ENCODE data around the gene LRRN4. TPM values are rescaled to one million over a fixed set of nuclear protein-coding genes. Genes with fewer than 3 reads are reported as not detected.

The LRRN4 gene
- total RNA-seq, 1 experiment from 2014 or later, result 0.10 TPM

DNA sequence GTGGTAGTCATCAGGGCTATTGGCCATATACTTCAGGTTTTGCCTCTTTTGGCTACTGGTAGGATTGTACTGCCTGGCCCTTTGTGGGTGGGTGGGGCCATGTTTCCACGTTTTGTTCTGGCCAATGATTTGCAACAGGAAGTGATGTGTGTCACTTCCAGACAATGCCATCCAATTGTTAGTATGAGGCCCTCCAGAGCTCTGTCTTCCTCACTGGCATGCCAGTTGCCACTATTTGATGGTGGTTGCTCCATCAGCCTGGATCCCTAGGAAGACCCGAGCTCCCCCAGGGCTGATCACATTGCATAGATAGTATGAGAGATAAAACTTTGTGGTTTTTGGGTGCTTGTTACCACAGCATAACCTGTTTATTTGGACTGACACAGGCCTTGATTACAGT is 7.7 kb upstream of the LRRN4 start:
- Histone ChIP-seq H3K27me3 (ENCODE audit: insufficient read depth, low read length) (no peaks in the 10 kb centered on the region), H3K9me3 (ENCODE audit: control insufficient read depth in 1 of 2, insufficient read depth in 1 of 2, low read depth in 1 of 2, low read length in 2 of 2) (no peaks in the 10 kb centered on the region)
- BruUV-seq (replicated peaks), result no TSS peak

DNA sequence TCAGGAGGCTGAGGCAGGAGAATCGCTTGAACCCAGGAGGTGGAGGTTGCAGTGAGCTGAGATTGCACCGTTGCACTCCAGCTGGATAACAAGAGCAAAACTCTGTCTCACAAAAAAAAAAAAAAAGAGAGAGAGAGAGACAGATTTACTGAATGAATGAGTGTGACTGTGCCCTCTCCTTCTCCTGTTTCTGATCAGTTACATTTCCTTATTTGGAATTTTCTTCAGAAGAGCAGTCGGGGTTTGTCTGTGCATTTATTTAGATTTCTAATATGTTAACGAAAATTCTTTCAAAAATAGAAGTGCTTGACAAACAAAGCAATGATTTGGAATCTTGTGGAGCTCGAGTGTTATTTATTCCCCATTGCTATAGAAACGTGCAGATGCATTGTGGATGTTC is 6.4 kb upstream of the LRRN4 start:
- ATAC-seq, result no peak
- Histone ChIP-seq H3K4me2 (ENCODE audit: low read length) (no peak overlapping the region), H2AFZ (ENCODE audit: low read depth, low read length, poor library complexity, severe bottlenecking) (no peak overlapping the region), H3K79me2 (ENCODE audit: insufficient read depth, low read length) (no peaks in the 10 kb centered on the region), H3K4me3 (replicated peaks in 1 of 2; ENCODE audit: low read depth in 1 of 2, low read length in 2 of 2) (no peak overlapping the region), H3K27ac (ENCODE audit: low read depth, low read length) (no peak overlapping the region), H4K20me1 (ENCODE audit: insufficient read depth) (no peaks in the 10 kb centered on the region), H3K27me3 (ENCODE audit: insufficient read depth, low read length) (no peaks in the 10 kb centered on the region), H3K9ac (ENCODE audit: low read length) (no peak overlapping the region), H3K36me3 (ENCODE audit: control insufficient read depth in 1 of 2, insufficient read depth in 2 of 2, low read length in 2 of 2) (no peaks in the 10 kb centered on the region), H3K4me1 (ENCODE audit: control insufficient read depth in 1 of 2, insufficient read depth in 2 of 2, low read length in 2 of 2) (peaks cover 2 to 3% of the 10 kb centered on the region in 2 experiments; a peak in 3 of 4 replicates), H3K9me3 (ENCODE audit: control insufficient read depth in 1 of 2, insufficient read depth in 1 of 2, low read depth in 1 of 2, low read length in 2 of 2) (no peaks in the 10 kb centered on the region), H3K9me2 (ENCODE audit: insufficient read depth) (no peaks in the 10 kb centered on the region)
- ChIA-PET POLR2A (no interaction called here), CTCF (no interaction called here), RAD21 (ENCODE audit: low non-redundant PET in 1 of 2, low total read pairs in 2 of 2, uncharacterized antibody in 2 of 2, unreplicated experiment in 2 of 2) (no interaction called here)
- no TSS peak for BruUV-seq (replicated peaks)
- TF ChIP-seq TCF7L2 (IDR thresholded peaks at IDR 0.05; ENCODE audit: borderline replicate concordance, extremely low read depth, insufficient read depth, insufficient read length), result no peak
- TF ChIP-seq EGR1 (IDR thresholded peaks at IDR 0.05; ENCODE audit: low read depth), result no peak
- TF ChIP-seq, protein P1, sequence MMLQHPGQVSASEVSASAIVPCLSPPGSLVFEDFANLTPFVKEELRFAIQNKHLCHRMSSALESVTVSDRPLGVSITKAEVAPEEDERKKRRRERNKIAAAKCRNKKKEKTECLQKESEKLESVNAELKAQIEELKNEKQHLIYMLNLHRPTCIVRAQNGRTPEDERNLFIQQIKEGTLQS (IDR thresholded peaks at IDR 0.05), result no peak
- no peak for TF ChIP-seq CEBPB (IDR thresholded peaks at IDR 0.05; ENCODE audit: low read depth)
- no peak for TF ChIP-seq RAD21 (IDR thresholded peaks at IDR 0.05; ENCODE audit: low read depth)
- TF ChIP-seq SRF (IDR thresholded peaks at IDR 0.05; ENCODE audit: low read depth), result no peak
- TF ChIP-seq EZH2 (IDR thresholded peaks at IDR 0.05), result no peak
- TF ChIP-seq JUND (IDR thresholded peaks at IDR 0.05), result no peak
- TF ChIP-seq POLR2AphosphoS5 (IDR thresholded peaks at IDR 0.05; ENCODE audit: low read depth, low read length), result no peak
- TF ChIP-seq, protein P2, sequence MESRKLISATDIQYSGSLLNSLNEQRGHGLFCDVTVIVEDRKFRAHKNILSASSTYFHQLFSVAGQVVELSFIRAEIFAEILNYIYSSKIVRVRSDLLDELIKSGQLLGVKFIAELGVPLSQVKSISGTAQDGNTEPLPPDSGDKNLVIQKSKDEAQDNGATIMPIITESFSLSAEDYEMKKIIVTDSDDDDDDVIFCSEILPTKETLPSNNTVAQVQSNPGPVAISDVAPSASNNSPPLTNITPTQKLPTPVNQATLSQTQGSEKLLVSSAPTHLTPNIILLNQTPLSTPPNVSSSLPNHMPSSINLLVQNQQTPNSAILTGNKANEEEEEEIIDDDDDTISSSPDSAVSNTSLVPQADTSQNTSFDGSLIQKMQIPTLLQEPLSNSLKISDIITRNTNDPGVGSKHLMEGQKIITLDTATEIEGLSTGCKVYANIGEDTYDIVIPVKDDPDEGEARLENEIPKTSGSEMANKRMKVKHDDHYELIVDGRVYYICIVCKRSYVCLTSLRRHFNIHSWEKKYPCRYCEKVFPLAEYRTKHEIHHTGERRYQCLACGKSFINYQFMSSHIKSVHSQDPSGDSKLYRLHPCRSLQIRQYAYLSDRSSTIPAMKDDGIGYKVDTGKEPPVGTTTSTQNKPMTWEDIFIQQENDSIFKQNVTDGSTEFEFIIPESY (IDR thresholded peaks at IDR 0.05; ENCODE audit: extremely low read depth, insufficient replicate concordance, low read length), result no peak
- DNase-seq (ENCODE audit: low read depth, low spot score), result no peak
- intact Hi-C loops (cut with micrococcal nuclease), result no loop called here

More for the DNA sequence above, 7.7 kb upstream of the LRRN4 start:
- Histone ChIP-seq H2AFZ (ENCODE audit: low read depth, low read length, poor library complexity, severe bottlenecking) (no peak overlapping the region), H3K36me3 (ENCODE audit: control insufficient read depth in 1 of 2, insufficient read depth in 2 of 2, low read length in 2 of 2) (no peaks in the 10 kb centered on the region), H3K4me3 (replicated peaks in 1 of 2; ENCODE audit: low read depth in 1 of 2, low read length in 2 of 2) (no peak overlapping the region), H3K9me2 (ENCODE audit: insufficient read depth) (no peaks in the 10 kb centered on the region), H3K4me2 (ENCODE audit: low read length) (no peak overlapping the region), H3K9ac (ENCODE audit: low read length) (no peak overlapping the region), H3K4me1 (ENCODE audit: control insufficient read depth in 1 of 2, insufficient read depth in 2 of 2, low read length in 2 of 2) (no peaks in the 10 kb centered on the region), H3K79me2 (ENCODE audit: insufficient read depth, low read length) (no peaks in the 10 kb centered on the region), H3K27ac (ENCODE audit: low read depth, low read length) (no peak overlapping the region), H4K20me1 (ENCODE audit: insufficient read depth) (no peaks in the 10 kb centered on the region)
- POLR2A ChIA-PET, result no interaction called here
- intact Hi-C loops (cut with micrococcal nuclease), result no loop called here
- DNase-seq (ENCODE audit: low read depth, low spot score), result no peak
- RAD21 ChIA-PET (ENCODE audit: low non-redundant PET in 1 of 2, low total read pairs in 2 of 2, uncharacterized antibody in 2 of 2, unreplicated experiment in 2 of 2), result no interaction called here
- CTCF ChIA-PET, result no interaction called here
- TF ChIP-seq EZH2phosphoT487 (IDR thresholded peaks at IDR 0.05; ENCODE audit: borderline replicate concordance) (no peak), TCF7L2 (IDR thresholded peaks at IDR 0.05; ENCODE audit: borderline replicate concordance, extremely low read depth, insufficient read depth, insufficient read length) (no peak), SIN3A (IDR thresholded peaks at IDR 0.05; ENCODE audit: low read depth) (no peak), POLR2A (IDR thresholded peaks at IDR 0.05; ENCODE audit: borderline replicate concordance, extremely low read depth, insufficient read depth, insufficient read length) (no peak), SP1 (IDR thresholded peaks at IDR 0.05; ENCODE audit: low read depth) (no peak), EZH2 (IDR thresholded peaks at IDR 0.05) (no peak), SRF (IDR thresholded peaks at IDR 0.05; ENCODE audit: low read depth) (no peak), ZFX (IDR thresholded peaks at IDR 0.05) (no peak), RAD21 (IDR thresholded peaks at IDR 0.05; ENCODE audit: low read depth) (no peak), FOSL1 (IDR thresholded peaks at IDR 0.05; ENCODE audit: low read depth) (no peak)
- TF ChIP-seq, protein P2 (IDR thresholded peaks at IDR 0.05; ENCODE audit: extremely low read depth, insufficient replicate concordance, low read length), result no peak
- ATAC-seq, result no peak

Measured in HCT116 (cell line).